GM23338 (cell line): ENCODE measurements around the gene CIART. TPM values are rescaled to one million over a fixed set of nuclear protein-coding genes. Genes with fewer than 3 reads are reported as not detected.
"Not testable (repeated sequence)": the region's sequence is repeated elsewhere in the genome, so short reads cannot be mapped to it uniquely, and the experiment has no call there.

Experiments used
- ATAC-seq: fragments of 200-7000 bp; cut with Tn5 transposase; 3 replicates; pipeline ENCODE4 v1.9.1; 2020
- DNase-seq: peaks from one replicate; pipeline ENCODE4 v3.0.0-alpha.2; 2015; ENCODE audit warnings: low spot score
- H2AFZ ChIP-seq: fragments of 200-600 bp; sonication (generic); 2 replicates; pipeline ENCODE4 v1.8.0; 2016; ENCODE audit warnings: antibody characterized with exemption, mild to moderate bottlenecking, moderate library complexity
- H3F3A ChIP-seq: fragments of 200-600 bp; sonication (generic); replicated peaks from 2 replicates; pipeline ENCODE4 v1.8.0; 2017; ENCODE audit warnings: antibody characterized with exemption, mixed run types, low read depth
- H3K27ac ChIP-seq: fragments of 200-600 bp; sonication (generic); 2 replicates; pipeline ENCODE4 v1.6.1; 2016; ENCODE audit warnings: low read depth
- H3K27me3 ChIP-seq: fragments of 200-600 bp; sonication (generic); 2 replicates; pipeline ENCODE4 v1.8.0; 2016; ENCODE audit warnings: mild to moderate bottlenecking, mixed run types, moderate library complexity; ENCODE audit not compliant: insufficient read depth
- H3K36me3 ChIP-seq: fragments of 200-600 bp; sonication (generic); 2 replicates; pipeline ENCODE4 v1.8.0; 2016; ENCODE audit warnings: mild to moderate bottlenecking; ENCODE audit not compliant: insufficient read depth
- H3K4me1 ChIP-seq: fragments of 200-600 bp; sonication (generic); 2 replicates; pipeline ENCODE4 v1.8.0; 2016; ENCODE audit warnings: mild to moderate bottlenecking, moderate library complexity; ENCODE audit not compliant: insufficient read depth
- H3K4me2 ChIP-seq: fragments of 200-600 bp; sonication (generic); 2 replicates; pipeline ENCODE4 v1.7.1; 2017; ENCODE audit warnings: mixed run types
- H3K4me3 ChIP-seq: fragments of 200-600 bp; sonication (generic); 2 replicates; pipeline ENCODE4 v1.6.1; 2016; ENCODE audit warnings: mixed run types
- H3K79me2 ChIP-seq: fragments of 200-600 bp; sonication (generic); replicated peaks from 2 replicates; pipeline ENCODE4 v1.8.0; 2017; ENCODE audit warnings: mild to moderate bottlenecking; ENCODE audit not compliant: insufficient read depth
- H3K9me2 ChIP-seq: fragments of 200-600 bp; sonication (generic); 2 replicates; pipeline ENCODE4 v1.8.0; 2017; ENCODE audit not compliant: insufficient read depth
- H4K20me1 ChIP-seq: fragments of 200-600 bp; sonication (generic); replicated peaks from 2 replicates; pipeline ENCODE4 v1.8.0; 2017; ENCODE audit warnings: mild to moderate bottlenecking; ENCODE audit not compliant: insufficient read depth
- H3K27ac Mint-ChIP-seq: 2 replicates; pipeline ENCODE4 v1.8.0; 2020; ENCODE audit warnings: inconsistent platforms, mild to moderate bottlenecking, moderate library complexity, mixed read lengths
- H3K27me3 Mint-ChIP-seq: 3 replicates; pipeline ENCODE4 v1.8.0; 2022; ENCODE audit warnings: low read depth, mild to moderate bottlenecking, moderate library complexity, mixed read lengths, inconsistent platforms; ENCODE audit not compliant: insufficient read depth, poor library complexity
- H3K36me3 Mint-ChIP-seq: 3 replicates; pipeline ENCODE4 v1.8.0; 2021; ENCODE audit warnings: low read depth, mild to moderate bottlenecking, inconsistent platforms, moderate library complexity, mixed read lengths
- H3K4me1 Mint-ChIP-seq: 3 replicates; pipeline ENCODE4 v1.8.0; 2020; ENCODE audit warnings: mild to moderate bottlenecking, inconsistent platforms, mixed read lengths
- H3K4me3 Mint-ChIP-seq: 3 replicates; pipeline ENCODE4 v1.8.0; 2021; ENCODE audit warnings: moderate library complexity, mild to moderate bottlenecking, inconsistent platforms, mixed read lengths
- H3K9me3 Mint-ChIP-seq: 3 replicates; pipeline ENCODE4 v1.8.0; 2020; ENCODE audit warnings: moderate library complexity, mild to moderate bottlenecking, inconsistent platforms, mixed read lengths
- CREB1 ChIP-seq: fragments of 250-450 bp; sonication (Bioruptor Pico); IDR thresholded peaks from 2 replicates; pipeline ENCODE4 v1.5.0; 2020; ENCODE audit warnings: low read depth, mild to moderate bottlenecking, moderate library complexity
- EZH2 ChIP-seq: fragments of 200-600 bp; sonication (generic); IDR thresholded peaks from one replicate; pipeline ENCODE4 v1.8.0; 2017; ENCODE audit warnings: antibody characterized with exemption, mild to moderate bottlenecking, low read depth; ENCODE audit not compliant: unreplicated experiment
- EZH2phosphoT487 ChIP-seq: fragments of 200-600 bp; sonication (generic); IDR thresholded peaks from one replicate; pipeline ENCODE4 v1.8.1; 2018; ENCODE audit warnings: antibody characterized with exemption; ENCODE audit not compliant: unreplicated experiment
- JUNB ChIP-seq: IDR thresholded peaks from one replicate; pipeline ENCODE4 v1.6.1; 2016; ENCODE audit warnings: antibody characterized with exemption; ENCODE audit not compliant: unreplicated experiment
- NANOG ChIP-seq: IDR thresholded peaks from 2 replicates; pipeline ENCODE4 v1.6.1; 2016; ENCODE audit warnings: antibody characterized with exemption, borderline replicate concordance
- POLR2AphosphoS5 ChIP-seq: IDR thresholded peaks from 2 replicates; pipeline ENCODE4 v1.6.1; 2016; ENCODE audit warnings: antibody characterized with exemption, low read depth
- ZNF114 ChIP-seq: fragments of 250-450 bp; sonication (Bioruptor Pico); IDR thresholded peaks from 2 replicates; pipeline ENCODE4 v1.5.0; 2020; ENCODE audit warnings: mild to moderate bottlenecking, moderate library complexity
- long read RNA-seq: library from polyadenylated mRNA; unstranded; transcript quantifications from one replicate; pipeline ENCODE4 v2.0.0, GENCODE V29; 2020; ENCODE audit not compliant: unreplicated experiment
- polyA plus RNA-seq: library from polyadenylated mRNA; unstranded; fragments of >200 nt; fragmentation: Nextera tagmentation; extraction: Ambion mirVana; gene quantifications from 2 replicates; pipeline ENCODE4 v1.2.1, GENCODE V29; 2016
- total RNA-seq: library from RNA; depleted of rRNA; stranded (reverse); fragments of >200 nt; shearing (Covaris generic); gene quantifications from 2 replicates; pipeline ENCODE4 v1.2.3, GENCODE V29; 2014; rRNA removed

The CIART gene, protein sequence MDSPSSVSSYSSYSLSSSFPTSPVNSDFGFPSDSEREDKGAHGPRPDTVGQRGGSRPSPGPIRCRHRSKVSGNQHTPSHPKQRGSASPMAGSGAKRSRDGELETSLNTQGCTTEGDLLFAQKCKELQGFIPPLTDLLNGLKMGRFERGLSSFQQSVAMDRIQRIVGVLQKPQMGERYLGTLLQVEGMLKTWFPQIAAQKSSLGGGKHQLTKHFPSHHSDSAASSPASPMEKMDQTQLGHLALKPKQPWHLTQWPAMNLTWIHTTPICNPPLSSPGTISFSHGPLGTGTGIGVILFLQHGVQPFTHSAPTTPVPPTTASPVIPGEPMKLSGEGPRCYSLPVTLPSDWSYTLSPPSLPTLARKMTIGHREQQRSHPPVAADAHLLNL
- 6.6 and 9.3 TPM in 2 replicates for total RNA-seq
- 16.4 and 16.6 TPM in 2 replicates for polyA plus RNA-seq
- long read RNA-seq, partial matches to known transcripts: 0 of 4 reads
- long read RNA-seq, other reads (novel, unspliced or antisense): 0 of 4 reads

DNA sequence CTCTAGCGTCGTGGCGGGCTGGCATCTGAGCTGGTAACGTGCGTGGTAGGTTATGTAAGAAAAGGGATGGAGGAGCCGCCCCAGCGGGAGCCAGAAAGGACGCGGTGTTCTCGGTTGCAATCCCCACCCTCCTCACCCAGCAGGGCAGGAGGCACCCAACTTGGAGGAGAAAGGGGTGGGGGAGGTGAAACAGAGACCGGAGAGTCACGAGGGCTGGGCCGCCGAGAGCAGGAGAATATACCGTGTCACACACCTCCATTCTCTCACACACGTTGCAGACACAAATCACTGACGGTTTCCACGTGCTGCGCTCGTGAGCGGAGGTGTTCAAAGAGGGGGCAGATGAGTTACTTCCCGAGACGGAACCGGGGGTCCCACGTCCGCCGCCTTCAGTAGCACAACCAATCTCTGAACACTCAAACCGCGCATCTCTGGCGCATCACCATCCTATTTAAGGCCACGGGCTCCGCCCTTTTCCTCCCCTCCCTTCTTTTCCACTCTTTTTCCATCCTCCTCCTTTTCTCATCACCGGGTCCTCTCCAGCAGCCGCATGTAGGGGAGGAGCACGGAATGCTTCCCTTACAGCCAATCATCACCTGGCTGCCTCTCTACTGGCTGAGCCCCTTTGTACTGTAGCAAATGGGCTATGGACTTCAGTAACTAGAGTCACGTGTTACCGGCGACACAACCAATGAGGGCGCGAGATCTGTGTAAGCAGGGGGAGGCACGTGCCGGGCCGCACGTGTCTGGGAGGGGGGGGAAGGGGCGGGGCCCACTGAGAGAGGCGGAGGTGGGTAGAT, at the start of gene CIART:
TSS of gene CIART (plus strand) at position 797 of the 800 bp plus-strand sequence. CDS start 714 bp downstream, outside the sequence.
- Histone ChIP-seq H3F3A (peaks cover 3% of the 10 kb centered on the region; the same call in 1 of the 2 replicates), H4K20me1 (no peaks in the 10 kb centered on the region), H3K4me3 (peak within 1 kb of the TSS; percentile 60), H3K4me2 (peak within 1 kb of the TSS; percentile 85), H3K36me3 (no peaks in the 10 kb centered on the region), H3K9me2 (no peaks in the 10 kb centered on the region), H3K4me1 (peaks cover 15% of the 10 kb centered on the region), H2AFZ (peak within 1 kb of the TSS; percentile 92), H3K27ac (peak within 1 kb of the TSS; percentile 28; the same call in 1 of the 2 replicates), H3K79me2 (no peaks in the 10 kb centered on the region), H3K27me3 (peaks cover 13% of the 10 kb centered on the region)
- peak; percentile 56; the same call in 1 of the 2 replicates for TF ChIP-seq CREB1 (CRISPR knock-in tag)
- no peak for TF ChIP-seq NANOG
- TF ChIP-seq EZH2: no peak
- peak; percentile 63 for TF ChIP-seq POLR2AphosphoS5
- TF ChIP-seq EZH2phosphoT487: no peak
- TF ChIP-seq ZNF114: no peak
- no peak for TF ChIP-seq JUNB
- H3K27ac Mint-ChIP-seq: peak within 1 kb of the TSS; percentile 96
- peaks cover 17% of the 10 kb centered on the region; the same call in 2 of the 3 replicates for H3K36me3 Mint-ChIP-seq
- H3K27me3 Mint-ChIP-seq: peaks cover 19% of the 10 kb centered on the region
- H3K9me3 Mint-ChIP-seq: no peaks in the 10 kb centered on the region
- H3K4me1 Mint-ChIP-seq: peaks cover 18% of the 10 kb centered on the region
- peak within 1 kb of the TSS; percentile 91 for H3K4me3 Mint-ChIP-seq
- peak; percentile 99 for DNase-seq
- ATAC-seq: peak; percentile 95

DNA sequence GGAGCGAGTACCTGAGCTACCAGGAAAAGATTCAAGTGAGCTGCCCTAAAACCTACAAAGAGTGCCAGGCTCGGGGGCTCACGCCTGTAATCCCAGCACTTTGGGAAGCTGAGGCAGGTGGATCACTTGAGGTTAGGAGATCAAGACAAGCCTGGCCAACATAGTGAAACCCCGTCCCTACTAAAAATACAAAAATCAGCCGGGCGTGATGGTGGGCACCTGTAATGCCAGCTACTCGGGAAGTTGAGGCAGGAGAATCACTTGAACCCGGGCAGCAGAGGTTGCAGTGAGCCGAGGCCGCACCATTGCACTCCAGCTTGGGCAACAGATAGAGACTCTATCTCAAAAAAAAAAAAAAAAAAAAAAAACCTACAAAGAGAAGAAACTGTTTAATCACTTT, 49.4 kb upstream of the CIART start:
- not testable (repeated sequence) for H3K27ac Mint-ChIP-seq
- peak overlapping the region; percentile 33; the same call in 1 of the 3 replicates for H3K4me3 Mint-ChIP-seq

More for the DNA sequence above, 49.4 kb upstream of the CIART start:
- not testable (repeated sequence) for H2AFZ ChIP-seq, H3K36me3 ChIP-seq, H3K9me3 Mint-ChIP-seq, DNase-seq, H3K4me3 ChIP-seq, H3K4me2 ChIP-seq, H3K27me3 ChIP-seq, H3K27me3 Mint-ChIP-seq, ATAC-seq, H3K9me2 ChIP-seq, H3K27ac ChIP-seq, H3F3A ChIP-seq
- Mint-ChIP-seq H3K36me3 (peaks cover 37% of the 10 kb centered on the region), H3K4me1 (peaks cover 17% of the 10 kb centered on the region)
- Histone ChIP-seq H4K20me1 (peaks cover 12% of the 10 kb centered on the region; the same call in 1 of the 2 replicates), H3K4me1 (peaks cover 15% of the 10 kb centered on the region), H3K79me2 (peaks cover 65% of the 10 kb centered on the region)
